ENCODE measurements around the gene NOP53. TPM values are rescaled to one million over a fixed set of nuclear protein-coding genes. Genes with fewer than 3 reads are reported as not detected.

Gene NOP53
- total and polyA plus RNA-seq, 9 of the 15 experiments (the other 6 are each of a cell fraction or from before 2014, with no cell fraction given) = 6.5 to 274 (median 145) TPM

- TF ChIP-seq SNAPC5 (CRISPR knock-in tag; IDR thresholded peaks at IDR 0.05) (no peak), ELF2 (CRISPR knock-in tag; IDR thresholded peaks at IDR 0.05) (no peak), SMAD2 (IDR thresholded peaks at IDR 0.05; ENCODE audit: low read depth, low read length) (no peak), SMC3 (conservative IDR thresholded peaks at IDR 0.05; ENCODE audit: insufficient read depth, low read depth, low read length) (no peak), ZNF76 (CRISPR knock-in tag; IDR thresholded peaks at IDR 0.05; ENCODE audit: borderline replicate concordance) (no peak), ZNF717 (CRISPR knock-in tag; IDR thresholded peaks at IDR 0.05) (no peak), ARID2 (IDR thresholded peaks at IDR 0.05) (no peak), ZNF561 (CRISPR knock-in tag; conservative IDR thresholded peaks at IDR 0.05) (no peak), ARNT (IDR thresholded peaks at IDR 0.05) (peak in 1 of 2 experiments; percentile 17; a peak in 1 of 4 replicates), SMAD3 (CRISPR knock-in tag; conservative IDR thresholded peaks at IDR 0.05) (no peak), AFF4 (CRISPR knock-in tag; IDR thresholded peaks at IDR 0.05) (no peak), PRPF4 (IDR thresholded peaks at IDR 0.05; ENCODE audit: insufficient read depth, low read depth, low read length, poor library complexity, severe bottlenecking) (no peak), ZNF592 (IDR thresholded peaks at IDR 0.05) (peak; percentile 57), MTA2 (IDR thresholded peaks at IDR 0.05; ENCODE audit: low read depth) (no peak), BCOR (IDR thresholded peaks at IDR 0.05) (no peak; the same call in 1 of the 2 replicates), ZNF780A (CRISPR knock-in tag; IDR thresholded peaks at IDR 0.05) (no peak), ZNF445 (CRISPR knock-in tag; IDR thresholded peaks at IDR 0.05; ENCODE audit: low read depth) (no peak), BRD4 (IDR thresholded peaks at IDR 0.05) (0 out of 2 replicates have a peak, but pooled peaks have one; percentile 32)
Observed at GRCh38 chr19:47730521-47730889, 14.8 kb upstream of the NOP53 start (continued).
